Measurements from ENCODE around the gene SMURF2. TPM values are rescaled to one million over a fixed set of nuclear protein-coding genes. Genes with fewer than 3 reads are reported as not detected.

SMURF2 gene
- total RNA-seq, 1 donor from 2014 or later, result 48.3 TPM

DNA sequence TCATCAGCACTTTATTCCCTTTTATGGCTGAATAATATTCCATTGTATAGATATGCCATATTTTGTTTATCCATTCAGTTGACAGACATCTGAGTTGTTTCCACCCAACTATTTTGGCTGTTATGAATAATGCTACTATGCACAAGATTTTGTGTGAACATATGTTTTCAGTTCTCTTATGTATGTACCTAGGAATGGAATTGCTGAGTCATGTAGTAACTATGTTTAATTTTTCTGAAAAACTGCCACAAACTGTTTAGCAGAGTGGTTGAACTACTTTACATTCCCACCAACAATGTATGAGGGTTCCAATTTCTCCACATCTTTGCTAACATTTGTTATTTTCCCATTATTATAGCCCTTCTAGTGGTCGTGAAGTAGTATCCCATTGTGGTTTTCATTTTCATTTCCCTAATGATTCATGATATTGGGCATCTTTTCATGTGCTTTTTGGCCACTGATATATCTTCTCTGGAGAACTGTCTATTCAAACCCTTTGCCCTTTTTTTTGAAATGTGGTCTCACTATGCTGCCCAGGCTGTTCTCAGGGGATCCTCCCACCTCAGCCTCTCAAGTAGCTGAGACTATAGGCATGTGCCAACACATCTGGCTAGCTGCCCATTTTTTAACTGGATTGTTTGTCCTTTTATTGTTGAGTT, 26.3 kb downstream of the SMURF2 start:
- H3K4me3 ChIP-seq (ENCODE audit: low read depth, low read length), result no peak overlapping the region
- no peak for DNase-seq (ENCODE audit: low read depth)
- no peak for TF ChIP-seq CTCF (conservative IDR thresholded peaks at IDR 0.05; ENCODE audit: low read depth, low read length)

DNA sequence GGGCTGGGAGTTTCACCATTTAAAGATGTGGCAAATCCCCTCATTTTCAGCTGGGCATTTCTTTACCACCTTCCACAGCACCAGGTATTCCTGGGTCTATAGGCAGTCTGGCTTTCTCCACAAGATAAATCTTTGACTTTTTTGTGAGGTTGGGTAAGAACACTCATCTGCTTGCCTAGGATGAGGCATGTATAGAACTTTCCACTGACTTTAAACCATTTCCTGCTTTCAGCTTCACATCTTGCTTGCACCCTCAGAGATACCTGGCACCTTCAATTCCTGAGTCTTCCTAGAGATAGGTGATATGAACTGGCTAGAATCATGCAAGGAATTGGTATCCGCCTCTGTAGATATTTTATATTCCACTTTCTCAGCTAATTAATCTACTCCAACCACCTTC, 27.9 kb downstream of the SMURF2 start:
- TF ChIP-seq CTCF (conservative IDR thresholded peaks at IDR 0.05; ENCODE audit: low read depth, low read length), result no peak
- H3K4me3 ChIP-seq (ENCODE audit: low read depth, low read length), result no peak overlapping the region
- DNase-seq (ENCODE audit: low read depth), result no peak

- H3K4me3 ChIP-seq (ENCODE audit: low read depth, low read length), result no peak overlapping the region
- TF ChIP-seq CTCF (conservative IDR thresholded peaks at IDR 0.05; ENCODE audit: low read depth, low read length), result no peak
- DNase-seq (ENCODE audit: low read depth), result no peak
Measured at GRCh38 chr17:64632606-64633005, 29.5 kb downstream of the SMURF2 start.

DNA sequence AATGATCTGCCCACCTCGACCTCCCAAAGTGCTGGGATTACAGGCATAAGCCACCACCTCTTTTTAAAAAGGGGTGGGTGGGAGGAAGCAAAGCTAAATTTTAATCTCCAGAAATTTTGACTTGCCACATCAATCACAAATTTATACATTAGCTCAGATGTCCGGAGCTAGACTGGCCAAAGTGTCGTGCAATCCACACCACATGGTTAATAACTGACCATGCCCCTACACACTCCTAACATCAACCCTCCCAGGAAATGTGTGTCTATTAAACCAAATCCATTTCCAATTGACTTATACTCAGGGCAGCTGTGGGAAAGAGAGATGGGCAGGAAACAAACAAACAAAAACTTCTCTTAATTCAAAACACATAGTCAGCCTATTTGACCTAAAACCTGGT, 29.9 kb downstream of the SMURF2 start:
- no peak overlapping the region for H3K4me3 ChIP-seq (ENCODE audit: low read depth, low read length)
- TF ChIP-seq CTCF (conservative IDR thresholded peaks at IDR 0.05; ENCODE audit: low read depth, low read length), result no peak
- DNase-seq (ENCODE audit: low read depth), result no peak

- TF ChIP-seq CTCF (conservative IDR thresholded peaks at IDR 0.05; ENCODE audit: low read depth, low read length), result no peak
- no peak overlapping the region for H3K4me3 ChIP-seq (ENCODE audit: low read depth, low read length)
- DNase-seq (ENCODE audit: low read depth), result no peak
Measured at GRCh38 chr17:64630309-64631223, 31.5 kb downstream of the SMURF2 start.

DNA sequence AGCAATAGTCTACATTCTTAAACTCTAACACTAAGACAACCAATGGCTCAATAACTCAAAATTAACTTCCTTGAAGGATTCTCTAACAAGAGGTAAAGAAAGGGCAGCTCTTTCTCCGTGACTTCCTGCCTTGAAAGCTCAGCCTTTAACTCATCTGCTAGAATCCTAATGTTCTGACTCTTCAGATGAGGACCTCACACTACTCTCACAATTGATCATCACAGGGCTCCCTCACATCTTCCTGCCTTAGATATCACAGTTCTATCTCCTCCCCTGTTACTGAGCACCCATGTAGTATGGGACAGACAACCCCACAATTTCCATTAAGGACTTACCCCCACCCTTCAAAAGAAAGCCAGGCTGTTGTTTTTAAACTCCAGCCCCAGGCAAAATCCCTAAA, 33.5 kb downstream of the SMURF2 start:
- TF ChIP-seq CTCF (conservative IDR thresholded peaks at IDR 0.05; ENCODE audit: low read depth, low read length), result no peak
- DNase-seq (ENCODE audit: low read depth), result no peak
- H3K4me3 ChIP-seq (ENCODE audit: low read depth, low read length), result no peak overlapping the region
